Stimulated activated CD4-positive, alpha-beta T cell treated with anti-CD3 and anti-CD28 coated beads, TNF-alpha, amount 100 ng/mL, for 1 hour (primary cell): Measurements from ENCODE around the gene SLCO6A1.

Experiments
- DNase-seq, 3 donors: peaks; one replicate each; pipeline ENCODE4 v3.0.0-alpha.2; 2020; ENCODE audit warnings: low read depth in 3 of 3, low spot score in 1 of 3

The SLCO6A1 gene

GRCh38 chr5:102451082-102451481 lies 47.7 kb downstream of the SLCO6A1 start:
- no peak for DNase-seq

GRCh38 chr5:102450313-102450990 lies 48.3 kb downstream of the SLCO6A1 start:
- DNase-seq, result no peak

GRCh38 chr5:102433473-102433872 lies 65.3 kb downstream of the SLCO6A1 start:
- no peak for DNase-seq

- no peak for DNase-seq
These were observed 77.2 kb downstream of the SLCO6A1 start for GRCh38 chr5:102421647-102422046.

GRCh38 chr5:102418531-102418930 lies 80.3 kb downstream of the SLCO6A1 start:
- no peak for DNase-seq

- no peak for DNase-seq
These were observed 84.4 kb downstream of the SLCO6A1 start for GRCh38 chr5:102414448-102414847.

GRCh38 chr5:102388235-102388634 lies 110.6 kb downstream of the SLCO6A1 start:
- DNase-seq, result no peak

- DNase-seq, result no peak
These were observed 113.4 kb downstream of the SLCO6A1 start for GRCh38 chr5:102385365-102385764.

- DNase-seq, result no peak
These were observed 118.6 kb downstream of the SLCO6A1 start for GRCh38 chr5:102380174-102380573.

GRCh38 chr5:102375876-102376275 lies 122.9 kb downstream of the SLCO6A1 start:
- DNase-seq, result no peak

GRCh38 chr5:102375272-102375671 lies 123.5 kb downstream of the SLCO6A1 start:
- DNase-seq, result no peak

- DNase-seq, result no peak
These were observed 130.4 kb downstream of the SLCO6A1 start for GRCh38 chr5:102368392-102368791.

- no peak for DNase-seq
These were observed 157.0 kb downstream of the SLCO6A1 start for GRCh38 chr5:102341681-102342288.

GRCh38 chr5:102324714-102325113 lies 174.1 kb downstream of the SLCO6A1 start:
- DNase-seq, result no peak
